CD4-positive, alpha-beta T cell treated with Interleukin-15 for 1 hour (primary cell): Measurements from ENCODE around the gene POLR3E.

Source experiments
- DNase-seq: peaks from one replicate; pipeline ENCODE4 v3.0.0-alpha.2; 2020

POLR3E gene

GRCh38 chr16:22317625-22318024, 20.4 kb downstream of the POLR3E start:
- DNase-seq, result no peak

- peak; percentile 59 for DNase-seq
Observed at GRCh38 chr16:22318690-22319358, 21.6 kb downstream of the POLR3E start.

DNA sequence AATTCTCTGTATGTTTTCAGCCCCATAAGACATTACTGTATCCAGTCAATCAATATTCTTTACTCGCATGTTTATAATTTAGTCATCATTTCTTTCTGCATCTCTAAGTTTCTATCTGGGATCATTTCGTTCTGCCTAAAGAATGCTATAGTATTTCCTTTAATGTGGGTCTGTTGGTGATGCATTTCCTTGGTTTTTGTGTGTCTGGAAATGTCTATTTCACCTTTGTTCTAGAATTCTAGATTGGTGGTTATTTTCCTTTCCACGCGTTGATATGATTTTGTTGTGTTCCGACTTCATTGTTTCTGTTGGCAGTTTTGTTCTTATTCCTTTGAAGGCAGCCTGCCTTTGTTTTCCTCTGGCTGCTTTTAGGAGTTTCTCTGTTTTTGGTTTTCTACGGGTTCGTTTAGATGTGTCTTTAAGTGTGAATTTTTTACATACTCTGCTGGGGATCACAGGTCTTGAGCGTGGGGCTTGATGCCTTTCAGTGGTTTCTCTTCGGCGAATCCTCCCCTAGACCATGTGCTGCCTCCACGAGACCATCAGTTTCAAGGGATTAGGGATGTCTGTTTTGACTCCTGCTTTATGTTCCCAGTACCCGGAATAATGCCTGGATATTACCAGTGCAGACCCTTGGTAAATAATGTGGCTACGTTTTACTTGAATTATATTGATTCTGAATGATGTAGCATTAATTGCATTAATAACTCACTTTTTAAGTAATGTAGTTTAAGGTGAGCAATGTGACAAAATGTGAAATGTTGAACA, 23.5 kb downstream of the POLR3E start:
- DNase-seq, result no peak

DNA sequence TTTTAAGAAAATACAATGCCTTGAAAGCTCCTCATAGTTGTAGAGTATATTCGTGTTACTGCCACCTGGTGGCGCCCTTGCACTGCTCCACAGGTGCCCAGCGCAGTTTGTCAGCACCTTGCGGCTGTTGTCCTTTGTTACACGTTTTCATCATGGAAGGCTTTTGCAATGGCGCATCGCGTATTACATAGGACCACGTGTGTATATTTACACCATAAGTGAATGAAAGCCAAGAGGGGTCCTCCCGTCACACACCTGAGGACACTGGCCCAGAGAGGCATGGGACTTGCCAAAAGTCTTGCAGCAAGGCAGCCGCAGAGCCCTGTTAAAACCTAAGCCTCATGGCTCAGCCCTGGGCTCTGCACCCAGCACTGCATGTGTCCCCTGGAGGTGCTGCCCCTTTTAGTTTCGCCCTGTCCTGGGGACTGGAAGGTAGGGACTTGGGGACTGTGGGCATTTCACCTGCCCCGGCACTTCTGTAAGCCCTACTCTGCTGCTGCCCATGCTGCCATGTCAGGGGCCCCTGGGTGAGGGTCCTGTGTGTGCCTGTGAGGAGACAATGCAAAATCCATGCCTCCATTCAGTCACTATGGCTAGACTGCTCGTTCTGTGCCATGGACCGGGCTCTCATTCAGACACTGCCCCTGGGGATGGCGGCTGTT, 24.3 kb downstream of the POLR3E start:
- peak; percentile 72 for DNase-seq

- DNase-seq, result no peak
Observed at GRCh38 chr16:22322021-22322471, 24.8 kb downstream of the POLR3E start.

DNA sequence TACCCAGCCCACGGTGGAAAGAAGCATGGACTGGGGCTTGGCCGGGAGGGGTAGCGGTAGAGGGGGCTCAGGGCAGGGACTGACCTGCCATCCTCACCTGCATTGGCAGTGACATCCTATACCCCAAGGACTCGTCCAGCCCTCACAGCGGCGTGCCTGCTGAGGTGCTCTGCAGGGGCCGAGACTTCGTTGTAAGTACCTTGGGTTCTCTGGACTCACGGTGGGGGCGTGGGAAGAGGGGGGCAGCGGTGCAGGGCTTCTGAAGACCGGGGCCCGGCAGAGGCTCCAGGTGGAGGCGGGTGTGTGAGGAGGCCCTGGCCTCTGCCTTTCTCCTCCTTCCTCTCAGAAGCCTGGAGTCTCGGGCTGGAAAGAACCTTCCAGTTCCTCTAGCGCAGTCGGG, 25.5 kb downstream of the POLR3E start:
- DNase-seq, result no peak

DNA sequence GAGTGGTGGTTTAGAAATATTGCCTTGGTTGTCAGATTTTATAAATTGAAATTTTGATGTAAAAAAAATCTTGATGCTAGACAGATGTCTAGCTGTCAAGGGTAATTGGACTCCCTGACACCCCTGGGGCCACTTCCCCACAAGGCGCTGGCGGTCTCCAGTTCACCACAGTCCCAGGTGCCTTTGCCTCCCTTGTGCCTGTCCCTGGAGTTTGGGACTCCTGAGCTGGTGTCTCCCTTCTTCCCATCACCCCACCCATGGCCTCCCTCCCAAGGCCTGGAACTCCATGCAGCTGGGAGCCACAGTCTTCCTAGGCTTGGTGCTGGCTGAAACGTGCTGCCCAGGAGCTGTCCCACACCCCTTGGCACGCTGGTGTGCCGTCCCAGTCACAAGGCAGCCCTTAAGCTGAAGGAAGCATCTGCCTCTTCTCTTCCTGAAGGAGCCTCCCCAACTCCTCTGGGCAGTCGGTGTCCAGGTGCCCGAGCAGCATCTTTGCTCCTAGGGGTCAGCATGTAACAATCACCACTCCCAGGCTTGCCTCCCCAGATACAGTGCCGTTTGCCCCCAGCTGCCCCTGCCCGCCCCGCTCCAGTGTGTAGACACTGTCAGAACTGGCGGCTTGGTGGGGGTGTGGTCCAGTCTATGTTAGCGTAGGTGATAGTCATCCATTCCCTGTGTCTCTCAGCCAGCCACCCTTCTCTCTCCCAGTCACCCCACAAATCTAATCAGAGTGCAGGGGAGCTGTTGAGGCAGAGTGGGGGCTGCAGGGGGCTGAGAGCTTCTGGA, 26.2 kb downstream of the POLR3E start:
- no peak for DNase-seq

DNA sequence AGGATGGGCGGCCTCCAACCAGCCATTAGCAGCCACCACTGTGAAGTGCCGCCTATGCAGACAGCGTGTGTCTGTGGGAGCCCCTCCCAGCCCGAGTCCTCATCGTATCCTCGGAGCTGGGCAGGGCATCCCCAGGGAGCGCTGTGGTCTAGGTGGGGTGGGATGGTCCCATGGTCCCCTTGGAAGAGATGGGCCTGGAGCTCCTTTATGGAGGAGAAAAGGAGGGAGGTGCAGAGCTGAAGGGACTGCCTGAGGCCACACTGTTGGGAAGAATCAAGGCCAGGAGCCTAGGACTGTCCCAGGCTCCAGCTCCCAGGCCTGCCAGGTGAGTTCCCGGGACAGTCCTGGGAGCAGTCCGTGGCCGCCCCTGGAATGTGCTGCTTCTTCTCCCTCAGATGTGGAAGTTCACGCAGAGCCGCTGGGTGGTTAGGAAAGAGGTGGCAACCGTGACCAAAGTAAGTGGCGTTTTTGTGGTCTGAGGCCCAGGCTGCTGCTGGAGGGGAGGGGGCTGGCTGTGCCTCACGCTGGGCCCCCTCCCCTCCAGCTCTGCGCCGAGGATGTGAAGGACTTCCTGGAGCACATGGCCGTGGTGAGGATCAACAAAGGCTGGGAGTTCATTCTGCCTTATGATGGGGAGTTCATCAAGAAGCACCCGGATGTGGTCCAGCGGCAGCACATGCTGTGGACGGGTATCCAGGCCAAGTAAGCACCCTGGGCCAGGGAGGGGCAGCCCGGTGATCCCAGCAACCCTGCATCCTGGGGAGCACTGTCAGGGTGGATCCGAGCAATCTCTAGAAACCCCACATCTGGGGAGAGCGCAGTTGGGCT, 27.0 kb downstream of the POLR3E start:
- no peak for DNase-seq

DNA sequence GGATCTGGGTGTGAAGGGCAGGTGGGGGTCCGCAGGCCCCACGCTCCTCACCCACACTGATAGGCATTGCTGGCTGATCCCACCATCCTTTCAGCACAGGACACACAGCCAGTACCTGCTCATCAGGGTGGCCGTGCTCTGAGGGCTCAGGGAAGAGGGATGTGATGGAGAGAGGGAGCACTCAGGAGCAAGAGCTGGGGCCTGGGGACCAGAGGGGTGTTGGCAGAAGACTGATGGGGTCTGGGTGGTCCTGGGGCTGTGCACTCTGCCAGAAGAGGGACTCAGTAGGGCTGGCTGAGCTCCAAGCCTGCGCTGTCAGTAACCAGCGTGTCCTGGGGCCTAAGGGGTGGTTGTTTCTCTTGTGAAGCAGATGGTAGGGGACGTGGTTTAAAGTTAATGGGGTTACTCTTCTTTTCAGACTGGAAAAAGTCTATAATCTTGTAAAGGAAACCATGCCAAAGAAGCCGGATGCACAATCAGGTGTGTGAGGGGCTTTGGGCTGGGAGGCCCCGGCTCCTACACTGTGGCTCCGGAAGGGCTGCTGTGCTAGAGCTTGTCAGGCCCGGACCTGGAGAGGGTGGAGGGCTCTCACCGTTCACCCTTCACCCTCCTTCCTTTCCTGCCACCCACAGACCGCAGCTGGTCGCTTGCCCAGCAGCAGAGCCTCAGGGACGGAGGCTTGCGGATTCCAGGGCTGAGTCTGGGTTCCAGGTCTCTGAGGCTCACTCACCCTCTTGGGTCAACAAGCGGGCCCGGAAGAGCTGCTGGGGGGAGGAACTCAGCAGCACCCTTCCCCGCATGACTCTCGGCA, 27.8 kb downstream of the POLR3E start:
- DNase-seq, result no peak

GRCh38 chr16:22325598-22326368, 28.6 kb downstream of the POLR3E start:
- no peak for DNase-seq

DNA sequence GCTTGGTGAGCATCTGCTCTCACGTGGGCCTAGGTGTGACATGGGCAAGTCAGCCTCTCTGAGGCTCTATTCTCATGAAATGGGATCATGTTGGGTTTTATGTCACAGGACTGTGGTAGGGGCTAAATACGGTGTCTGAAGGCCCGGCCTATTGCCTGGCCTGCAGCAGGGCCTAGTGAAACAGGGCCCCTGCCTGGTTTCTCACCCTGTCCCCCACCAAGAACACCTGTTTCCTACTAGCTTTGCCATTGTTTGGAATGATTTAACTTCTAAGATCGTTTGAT, 29.1 kb downstream of the POLR3E start:
- DNase-seq, result no peak

- DNase-seq, result no peak
Observed at GRCh38 chr16:22326771-22327445, 29.7 kb downstream of the POLR3E start.

GRCh38 chr16:22327446-22327775, 30.2 kb downstream of the POLR3E start:
- no peak for DNase-seq

GRCh38 chr16:22328081-22328725, 31.0 kb downstream of the POLR3E start:
- DNase-seq, result no peak

GRCh38 chr16:22329199-22329695, 32.0 kb downstream of the POLR3E start:
- DNase-seq, result no peak

DNA sequence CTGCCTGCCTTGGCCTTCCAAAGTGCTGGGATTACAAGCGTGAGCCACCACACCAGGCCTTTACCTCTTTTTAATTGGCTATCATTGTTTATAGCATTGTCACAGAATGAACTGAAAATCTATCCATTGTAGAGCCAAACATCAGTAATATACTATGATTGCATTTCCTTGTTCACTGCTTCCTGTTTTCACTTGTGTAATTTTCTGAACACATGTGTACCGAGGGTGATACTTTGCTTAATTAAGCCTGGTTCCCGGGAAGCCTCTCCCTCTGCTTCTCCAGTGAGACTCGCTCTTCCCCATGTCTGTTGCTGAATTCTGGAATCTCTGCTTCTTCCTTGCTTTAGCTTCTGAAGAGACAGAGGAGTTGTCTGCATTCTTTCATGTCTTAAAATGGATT, 33.1 kb downstream of the POLR3E start:
- no peak for DNase-seq

DNA sequence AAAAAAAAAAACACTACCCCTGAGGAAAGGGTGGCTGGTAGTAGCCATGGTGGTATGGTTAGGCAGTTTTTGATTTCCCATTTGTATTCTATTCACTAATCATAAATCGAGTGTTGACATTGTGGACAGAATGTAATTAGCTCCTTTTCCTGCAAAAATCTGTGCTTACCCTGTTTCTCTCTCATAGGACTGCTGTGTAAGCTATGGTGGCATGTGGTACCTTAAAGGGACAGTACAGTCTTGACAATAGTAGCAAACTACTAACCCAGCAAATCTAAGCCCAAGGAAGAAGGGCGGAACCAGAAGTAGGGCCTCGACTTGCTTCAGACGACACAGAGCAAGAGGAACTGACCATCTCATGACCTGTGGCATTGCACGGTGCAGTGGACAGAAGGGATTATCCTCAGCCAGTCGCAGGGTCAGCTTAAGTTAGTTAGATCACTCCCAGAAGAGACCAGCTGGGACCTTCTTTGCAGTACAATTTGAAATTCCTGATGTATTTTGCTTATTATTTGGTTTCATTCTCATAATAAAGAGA, 36.3 kb downstream of the POLR3E start:
- no peak for DNase-seq

GRCh38 chr16:22335668-22336246, 38.5 kb downstream of the POLR3E start:
- DNase-seq, result no peak

- no peak for DNase-seq
Observed at GRCh38 chr16:22336581-22336980, 39.4 kb downstream of the POLR3E start.
